ENCODE measurements around the gene FBXO4. TPM values are rescaled to one million over a fixed set of nuclear protein-coding genes. Genes with fewer than 3 reads are reported as not detected.

The FBXO4 gene
- total RNA-seq, 4 donors from 2014 or later: 7.6 to 16.5 (median 7.9) TPM

- Histone ChIP-seq H3K4me3 (no peak overlapping the region), H3K4me1 (no peaks in the 10 kb centered on the region), H3K36me3 (no peaks in the 10 kb centered on the region), H3K9me3 (no peaks in the 10 kb centered on the region), H3K27ac (no peak overlapping the region), H3K27me3 (no peaks in the 10 kb centered on the region)
- TF ChIP-seq POLR2A (IDR thresholded peaks at IDR 0.05) (no peak), CTCF (IDR thresholded peaks at IDR 0.05) (no peak)
- DNase-seq: no peak
These were observed 31.8 kb upstream of the FBXO4 start for GRCh38 chr5:41893074-41893851.

GRCh38 chr5:41896230-41896629, 28.9 kb upstream of the FBXO4 start:
- DNase-seq: no peak
- H3K27ac ChIP-seq: no peak overlapping the region
- no peaks in the 10 kb centered on the region for H3K9me3 ChIP-seq
- H3K27me3 ChIP-seq: no peaks in the 10 kb centered on the region
- H3K4me1 ChIP-seq: no peaks in the 10 kb centered on the region
- TF ChIP-seq POLR2A (IDR thresholded peaks at IDR 0.05): no peak
- no peak for TF ChIP-seq CTCF (IDR thresholded peaks at IDR 0.05)
- no peaks in the 10 kb centered on the region for H3K36me3 ChIP-seq
- no peak overlapping the region for H3K4me3 ChIP-seq

- no peak for DNase-seq
- TF ChIP-seq CTCF (IDR thresholded peaks at IDR 0.05) (no peak), POLR2A (IDR thresholded peaks at IDR 0.05) (no peak)
- Histone ChIP-seq H3K36me3 (peaks cover 0 to 13% (median 0%) of the 10 kb centered on the region in 3 donors), H3K9me3 (no peaks in the 10 kb centered on the region), H3K4me3 (peak overlapping the region; percentile 53 to 89 (median 82)), H3K4me1 (peaks cover 0 to 11% (median 3%) of the 10 kb centered on the region in 4 donors), H3K27me3 (no peaks in the 10 kb centered on the region), H3K27ac (peak overlapping the region; percentile 79 to 89 (median 86))
These were observed 21.6 kb upstream of the FBXO4 start for GRCh38 chr5:41903382-41903891.

- Histone ChIP-seq H3K27ac (peak within 1 kb of the TSS; percentile 79 to 89 (median 86)), H3K4me3 (peak within 1 kb of the TSS; percentile 53 to 89 (median 82)), H3K36me3 (peaks cover 0 to 20% (median 0%) of the 10 kb centered on the region in 3 donors), H3K9me3 (no peaks in the 10 kb centered on the region), H3K27me3 (no peaks in the 10 kb centered on the region), H3K4me1 (peaks cover 0 to 11% (median 3%) of the 10 kb centered on the region in 4 donors)
- peak; percentile 97 to 99 (median 98) for DNase-seq
- TF ChIP-seq POLR2A (IDR thresholded peaks at IDR 0.05): peak; percentile 73 to 78
- TF ChIP-seq CTCF (IDR thresholded peaks at IDR 0.05): peak in 1 of 6 experiments; percentile 11
These were observed 20.9 kb upstream of the FBXO4 start, which contains the start of gene RIMOC1 for GRCh38 chr5:41903892-41904799. TSS of gene RIMOC1 (plus strand) at chr5:41904344. CDS start at chr5:41904368, 24 bp downstream.

GRCh38 chr5:41906151-41906550, 18.9 kb upstream of the FBXO4 start:
- Histone ChIP-seq H3K4me3 (no peak overlapping the region), H3K27me3 (no peaks in the 10 kb centered on the region), H3K9me3 (no peaks in the 10 kb centered on the region), H3K36me3 (peaks cover 0 to 41% (median 0%) of the 10 kb centered on the region in 3 donors), H3K27ac (no peak overlapping the region), H3K4me1 (peaks cover 0 to 11% (median 3%) of the 10 kb centered on the region in 4 donors)
- TF ChIP-seq POLR2A (IDR thresholded peaks at IDR 0.05): no peak
- no peak for TF ChIP-seq CTCF (IDR thresholded peaks at IDR 0.05)
- DNase-seq: no peak
